Smooth muscle cell (in vitro differentiated cells): ENCODE data around the gene OSGIN1. TPM values are rescaled to one million over a fixed set of nuclear protein-coding genes. Genes with fewer than 3 reads are reported as not detected.
"Not testable (repeated sequence)": the region's sequence is repeated elsewhere in the genome, so short reads cannot be mapped to it uniquely, and the experiment has no call there.

Experiments used
- DNase-seq: peaks from one replicate; lab custom pipeline; 2025; ENCODE audit not compliant: unreplicated experiment; lab: John Stamatoyannopoulos, UW
- H2AFZ ChIP-seq: fragments of 200-600 bp; sonication (generic); 2 replicates; pipeline ENCODE4 v1.6.0; 2016; ENCODE audit warnings: antibody characterized with exemption, low read depth, mild to moderate bottlenecking
- H3F3A ChIP-seq: fragments of 200-600 bp; sonication (generic); 2 replicates; pipeline ENCODE4 v1.6.0; 2017; ENCODE audit warnings: antibody characterized with exemption, low read depth
- H3K27ac ChIP-seq: fragments of 200-600 bp; sonication (generic); 2 replicates; pipeline ENCODE4 v1.5.1; 2016; ENCODE audit warnings: low read depth, mild to moderate bottlenecking
- H3K27me3 ChIP-seq: fragments of 200-600 bp; sonication (generic); 2 replicates; pipeline ENCODE4 v1.6.1; 2016; ENCODE audit warnings: low read depth, mild to moderate bottlenecking
- H3K36me3 ChIP-seq: fragments of 200-600 bp; sonication (generic); 2 replicates; pipeline ENCODE4 v1.5.1; 2016; ENCODE audit warnings: low read depth
- H3K4me1 ChIP-seq: fragments of 200-600 bp; sonication (generic); 2 replicates; pipeline ENCODE4 v1.5.1; 2016; ENCODE audit warnings: low read depth
- H3K4me2 ChIP-seq: fragments of 200-600 bp; sonication (generic); 2 replicates; pipeline ENCODE4 v1.6.0; 2016; ENCODE audit warnings: mild to moderate bottlenecking
- H3K4me3 ChIP-seq: fragments of 200-600 bp; sonication (generic); 2 replicates; pipeline ENCODE4 v1.5.1; 2016; ENCODE audit warnings: mild to moderate bottlenecking
- H3K79me2 ChIP-seq: fragments of 200-600 bp; sonication (generic); 2 replicates; pipeline ENCODE4 v1.6.0; 2016; ENCODE audit warnings: low read depth, mild to moderate bottlenecking
- H3K9ac ChIP-seq: fragments of 200-600 bp; sonication (generic); 2 replicates; pipeline ENCODE4 v1.6.0; 2016; ENCODE audit warnings: low read depth
- H3K9me3 ChIP-seq: fragments of 200-600 bp; sonication (generic); replicated peaks from 2 replicates; pipeline ENCODE4 v1.5.1; 2016; ENCODE audit warnings: low read depth
- H4K20me1 ChIP-seq: fragments of 200-600 bp; sonication (generic); 2 replicates; pipeline ENCODE4 v1.6.0; 2016; ENCODE audit warnings: low read depth
- CTCF ChIP-seq: fragments of 200-600 bp; sonication (generic); IDR thresholded peaks from 2 replicates; pipeline ENCODE4 v1.5.1; 2017; ENCODE audit warnings: borderline replicate concordance, mild to moderate bottlenecking, antibody characterized with exemption; ENCODE audit not compliant: insufficient read depth, poor library complexity, severe bottlenecking
- WGBS: methylation state at CpG from one replicate; pipeline ENCODE4 v1.1.7; 2016; ENCODE audit warnings: low lambda C conversion rate; 5-methylcytosine and 5-hydroxymethylcytosine counted together
- polyA plus RNA-seq: library from polyadenylated mRNA; unstranded; fragments of >200 nt; fragmentation: Nextera tagmentation; extraction: Ambion mirVana; gene quantifications from 2 replicates; pipeline ENCODE4 v1.2.1, GENCODE V29; 2016
- total RNA-seq: library from RNA; depleted of rRNA; stranded (reverse); fragments of >200 nt; gene quantifications from 2 replicates; pipeline ENCODE4 v1.2.3, GENCODE V29; 2014

The OSGIN1 gene
- total and polyA plus RNA-seq, 2 experiments from 2014 or later: 8.9 to 12.4 TPM

- no peaks in the 10 kb centered on the region for H3K79me2 ChIP-seq
- no peak for DNase-seq
- no peak for TF ChIP-seq CTCF
- H3K4me3 ChIP-seq: no peak overlapping the region
- H2AFZ ChIP-seq: no peak overlapping the region
- WGBS: 90% methylated on average over 12 of the region's 12 CpGs
- H3K36me3 ChIP-seq: no peaks in the 10 kb centered on the region
- no peaks in the 10 kb centered on the region for H3K27me3 ChIP-seq
- H3K4me2 ChIP-seq: no peak overlapping the region
- H3K27ac ChIP-seq: no peak overlapping the region
- no peak overlapping the region for H3K9ac ChIP-seq
- H3K4me1 ChIP-seq: no peaks in the 10 kb centered on the region
- H3K9me3 ChIP-seq: no peaks in the 10 kb centered on the region
- no peaks in the 10 kb centered on the region for H3F3A ChIP-seq
- no peaks in the 10 kb centered on the region for H4K20me1 ChIP-seq
Observed at GRCh38 chr16:83940119-83940518, 12.9 kb upstream of the OSGIN1 start.

DNA sequence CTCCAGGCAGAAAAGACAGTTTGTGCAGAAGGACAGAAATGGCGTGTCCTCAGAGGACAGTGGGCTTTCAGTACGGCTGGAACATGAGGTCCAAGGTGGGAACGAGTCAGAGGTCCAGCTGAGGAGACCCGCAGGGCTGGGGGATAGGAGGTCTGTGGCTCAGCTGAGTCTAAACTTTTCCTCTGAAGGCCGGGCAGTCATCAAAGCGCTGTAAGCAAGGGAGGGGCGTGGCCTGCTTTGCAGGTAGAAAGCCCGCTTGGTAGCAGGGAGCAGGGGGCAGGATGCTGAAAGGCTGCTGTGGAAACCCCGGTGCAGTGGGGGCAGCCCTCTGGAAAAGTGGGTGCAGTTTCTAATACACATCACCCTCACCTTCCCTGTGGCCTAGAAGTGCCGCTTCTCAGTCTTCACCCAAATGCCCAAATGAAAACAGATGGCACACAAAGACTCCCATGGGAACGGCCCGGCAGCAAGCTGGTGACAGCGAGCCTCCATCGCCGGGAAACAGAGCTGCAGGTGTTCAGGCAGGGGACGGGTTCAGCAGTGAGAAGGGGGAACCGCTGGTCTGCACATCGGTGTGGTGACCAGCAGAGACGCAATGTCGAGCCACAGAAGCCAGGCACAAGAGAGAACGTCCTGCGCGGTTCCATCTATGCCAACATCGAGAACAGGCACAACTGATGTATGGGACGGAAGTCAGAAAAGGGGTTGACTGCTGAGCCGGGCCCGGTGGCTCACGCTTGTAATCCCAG, 12.2 kb upstream of the OSGIN1 start:
- H2AFZ ChIP-seq: no peak overlapping the region
- H4K20me1 ChIP-seq: no peaks in the 10 kb centered on the region
- H3K4me1 ChIP-seq: no peaks in the 10 kb centered on the region
- H3K4me3 ChIP-seq: no peak overlapping the region
- H3K9ac ChIP-seq: no peak overlapping the region
- no peak overlapping the region for H3K27ac ChIP-seq
- no peak for DNase-seq
- H3K9me3 ChIP-seq: no peaks in the 10 kb centered on the region
- no peak overlapping the region for H3K4me2 ChIP-seq
- no peaks in the 10 kb centered on the region for H3K79me2 ChIP-seq
- no peaks in the 10 kb centered on the region for H3F3A ChIP-seq
- TF ChIP-seq CTCF: no peak
- H3K36me3 ChIP-seq: no peaks in the 10 kb centered on the region
- no peaks in the 10 kb centered on the region for H3K27me3 ChIP-seq
- 90% methylated on average over 28 of the region's 28 CpGs for WGBS

- not testable (repeated sequence) for H3K27me3 ChIP-seq, H3K9ac ChIP-seq, H3K79me2 ChIP-seq, DNase-seq, H3K9me3 ChIP-seq, H3K4me1 ChIP-seq, H3F3A ChIP-seq, H3K4me3 ChIP-seq, H2AFZ ChIP-seq, H3K36me3 ChIP-seq, H3K27ac ChIP-seq, H4K20me1 ChIP-seq, H3K4me2 ChIP-seq
- 96% methylated on average over 8 of the region's 9 CpGs for WGBS
Observed at GRCh38 chr16:83941546-83941945, 11.5 kb upstream of the OSGIN1 start.

- Histone ChIP-seq H3K27me3 (no peaks in the 10 kb centered on the region), H3K79me2 (no peaks in the 10 kb centered on the region), H2AFZ (no peak overlapping the region), H3K4me3 (no peak overlapping the region), H3K36me3 (no peaks in the 10 kb centered on the region), H3K4me2 (no peak overlapping the region), H3F3A (no peaks in the 10 kb centered on the region), H3K9ac (no peak overlapping the region), H3K9me3 (no peaks in the 10 kb centered on the region), H4K20me1 (no peaks in the 10 kb centered on the region), H3K4me1 (no peaks in the 10 kb centered on the region), H3K27ac (no peak overlapping the region)
- no peak for TF ChIP-seq CTCF
- DNase-seq: no peak
- 91% methylated on average over 14 of the region's 14 CpGs for WGBS
Observed at GRCh38 chr16:83942074-83942473, 11.0 kb upstream of the OSGIN1 start.
